Measurements from ENCODE around the gene MCF2L2.
"Not testable (repeated sequence)": the region's sequence is repeated elsewhere in the genome, so short reads cannot be mapped to it uniquely, and the experiment has no call there.

The MCF2L2 gene

DNA sequence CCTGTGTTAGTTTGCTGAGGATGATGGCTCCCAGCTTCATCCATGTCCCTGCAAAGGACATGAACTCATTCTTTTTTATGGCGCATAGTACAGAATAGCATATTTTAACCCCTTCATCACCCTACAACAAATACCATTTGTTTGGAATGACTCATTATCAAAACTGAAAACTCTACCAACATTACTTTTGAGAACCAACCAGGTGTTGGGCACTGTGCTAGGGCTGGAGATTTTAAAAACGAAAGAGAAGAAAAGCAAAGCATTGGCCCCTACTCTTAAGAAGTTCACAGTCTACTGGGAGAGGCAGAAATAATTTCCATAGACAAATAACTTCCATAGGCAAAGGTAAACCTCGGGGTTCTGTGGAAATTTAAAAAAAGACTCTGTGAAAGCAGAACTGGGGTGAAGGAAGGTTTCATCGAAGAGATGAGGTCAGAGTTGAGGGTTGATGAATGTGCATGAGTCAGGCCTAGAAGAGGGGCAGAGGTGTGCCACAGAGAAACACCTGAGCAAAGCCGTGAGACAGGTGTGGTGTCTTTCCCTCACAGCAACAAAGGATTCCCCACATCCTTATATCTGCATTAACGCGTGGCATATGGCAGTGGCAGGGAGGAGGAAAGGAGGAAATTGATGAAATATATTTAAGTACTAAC is 51.0 kb downstream of the MCF2L2 start:
- H3K27ac ChIP-seq (ENCODE audit: insufficient read depth in 1 of 2, low read depth in 1 of 2, low read length in 2 of 2, poor library complexity in 1 of 2, severe bottlenecking in 2 of 2): no peak overlapping the region
- H3K4me3 ChIP-seq (ENCODE audit: control insufficient read depth in 1 of 7, extremely low read depth in 1 of 7, insufficient read depth in 4 of 7, low read depth in 2 of 7, low read length in 6 of 7): no peak overlapping the region
- H3K9me3 ChIP-seq (ENCODE audit: control extremely low read depth in 1 of 5, control insufficient read depth in 4 of 5, insufficient read depth in 2 of 5, low read depth in 1 of 5, low read length in 4 of 5): no peaks in the 10 kb centered on the region
- WGBS (ENCODE audit: insufficient coverage): 56% methylated on average over 1 of the region's 7 CpGs
- H3K36me3 ChIP-seq (ENCODE audit: control insufficient read depth in 4 of 4, insufficient read depth in 4 of 4, low read length in 3 of 4): peaks cover 0 to 3% (median 0%) of the 10 kb centered on the region in 4 experiments
- H3K27me3 ChIP-seq (replicated peaks in 2 of 5; ENCODE audit: control insufficient read depth in 4 of 5, insufficient read depth in 5 of 5, low read length in 4 of 5): no peaks in the 10 kb centered on the region
- peaks cover 7 to 41% (median 15%) of the 10 kb centered on the region in 4 experiments for H3K4me1 ChIP-seq (ENCODE audit: control extremely low read depth in 1 of 4, control insufficient read depth in 4 of 4, insufficient read depth in 4 of 4, low read length in 3 of 4)
- no peak for DNase-seq
- ChIA-PET POLR2A (interaction anchor here (0.6 kb wide), 1 partner anchor 56 kb away, joined by 3 read pairs; no protein-coding TSS in a partner anchor), CTCF (interaction anchor here (0.8 kb wide), 1 partner anchor 218 kb away, joined by 3 read pairs; no protein-coding TSS in a partner anchor)

DNA sequence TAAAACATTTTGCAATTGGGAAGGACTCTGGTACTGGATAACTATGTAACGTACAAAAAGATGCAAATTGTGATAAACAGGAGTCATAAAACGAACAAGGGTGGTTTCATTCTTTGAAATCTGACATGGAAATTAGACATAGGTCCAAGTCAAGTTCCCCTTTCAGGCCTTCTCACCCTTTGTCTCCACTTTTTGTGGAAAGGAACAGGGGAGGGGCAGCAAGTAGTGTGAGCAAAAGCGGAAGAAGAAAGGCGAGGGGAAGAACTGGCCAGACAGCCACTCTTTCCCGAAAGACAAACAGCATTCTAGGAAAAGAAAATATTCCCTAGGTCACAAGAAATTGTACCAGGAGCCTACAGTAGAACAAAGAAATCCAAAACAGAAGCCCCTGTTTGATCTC is 52.6 kb downstream of the MCF2L2 start:
- H3K4me1 ChIP-seq (ENCODE audit: control extremely low read depth in 1 of 4, control insufficient read depth in 4 of 4, insufficient read depth in 4 of 4, low read length in 3 of 4): peaks cover 5 to 37% (median 15%) of the 10 kb centered on the region in 4 experiments
- ChIA-PET POLR2A (no interaction called here), CTCF (interaction anchor here (1.0 to 2.1 kb wide), 4 partner anchors 9 to 191 kb away, joined by 3 to 8 read pairs (median 4); no protein-coding TSS in a partner anchor)
- peak overlapping the region in 1 of 2 experiments; percentile 44 for H3K27ac ChIP-seq (ENCODE audit: insufficient read depth in 1 of 2, low read depth in 1 of 2, low read length in 2 of 2, poor library complexity in 1 of 2, severe bottlenecking in 2 of 2)
- peaks cover 0 to 3% (median 0%) of the 10 kb centered on the region in 4 experiments for H3K36me3 ChIP-seq (ENCODE audit: control insufficient read depth in 4 of 4, insufficient read depth in 4 of 4, low read length in 3 of 4)
- no peaks in the 10 kb centered on the region for H3K27me3 ChIP-seq (replicated peaks in 2 of 5; ENCODE audit: control insufficient read depth in 4 of 5, insufficient read depth in 5 of 5, low read length in 4 of 5)
- DNase-seq: peak; percentile 50 to 83 (median 78)
- WGBS (ENCODE audit: insufficient coverage): 14% methylated on average over 2 of the region's 5 CpGs
- H3K4me3 ChIP-seq (ENCODE audit: control insufficient read depth in 1 of 7, extremely low read depth in 1 of 7, insufficient read depth in 4 of 7, low read depth in 2 of 7, low read length in 6 of 7): peak overlapping the region in 1 of 7 experiments; percentile 24
- H3K9me3 ChIP-seq (ENCODE audit: control extremely low read depth in 1 of 5, control insufficient read depth in 4 of 5, insufficient read depth in 2 of 5, low read depth in 1 of 5, low read length in 4 of 5): no peaks in the 10 kb centered on the region

DNA sequence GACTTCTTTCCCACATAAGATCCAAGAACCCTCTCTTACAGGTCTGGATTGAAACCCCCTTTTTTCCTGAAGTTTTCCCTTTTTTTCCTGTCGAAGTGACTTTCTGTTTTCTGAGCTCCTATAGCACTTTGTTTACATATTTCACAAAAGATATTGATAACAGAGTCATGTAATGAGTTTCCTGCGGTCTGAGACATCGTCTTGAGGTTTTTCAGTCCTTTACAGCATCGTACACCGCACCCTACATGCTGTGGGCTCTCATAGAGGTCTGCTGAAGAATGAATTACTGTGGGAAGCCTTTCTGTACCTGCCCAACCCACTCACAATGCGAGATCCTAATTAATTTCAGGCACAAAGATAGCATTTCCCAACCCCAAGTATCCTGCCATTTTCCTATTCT is 53.1 kb downstream of the MCF2L2 start:
- ChIA-PET CTCF (interaction anchor here (1.0 to 2.1 kb wide), 4 partner anchors 9 to 190 kb away, joined by 3 to 8 read pairs (median 4); no protein-coding TSS in a partner anchor), POLR2A (no interaction called here)
- Histone ChIP-seq H3K27me3 (replicated peaks in 2 of 5; ENCODE audit: control insufficient read depth in 4 of 5, insufficient read depth in 5 of 5, low read length in 4 of 5) (no peaks in the 10 kb centered on the region), H3K9me3 (ENCODE audit: control extremely low read depth in 1 of 5, control insufficient read depth in 4 of 5, insufficient read depth in 2 of 5, low read depth in 1 of 5, low read length in 4 of 5) (no peaks in the 10 kb centered on the region), H3K4me3 (ENCODE audit: control insufficient read depth in 1 of 7, extremely low read depth in 1 of 7, insufficient read depth in 4 of 7, low read depth in 2 of 7, low read length in 6 of 7) (peak overlapping the region in 1 of 7 experiments; percentile 24), H3K4me1 (ENCODE audit: control extremely low read depth in 1 of 4, control insufficient read depth in 4 of 4, insufficient read depth in 4 of 4, low read length in 3 of 4) (peaks cover 5 to 39% (median 15%) of the 10 kb centered on the region in 4 experiments), H3K36me3 (ENCODE audit: control insufficient read depth in 4 of 4, insufficient read depth in 4 of 4, low read length in 3 of 4) (peaks cover 0 to 3% (median 0%) of the 10 kb centered on the region in 4 experiments), H3K27ac (ENCODE audit: insufficient read depth in 1 of 2, low read depth in 1 of 2, low read length in 2 of 2, poor library complexity in 1 of 2, severe bottlenecking in 2 of 2) (no peak overlapping the region)
- WGBS (ENCODE audit: insufficient coverage): 86% methylated on average over 1 of the region's 6 CpGs
- no peak for DNase-seq

DNA sequence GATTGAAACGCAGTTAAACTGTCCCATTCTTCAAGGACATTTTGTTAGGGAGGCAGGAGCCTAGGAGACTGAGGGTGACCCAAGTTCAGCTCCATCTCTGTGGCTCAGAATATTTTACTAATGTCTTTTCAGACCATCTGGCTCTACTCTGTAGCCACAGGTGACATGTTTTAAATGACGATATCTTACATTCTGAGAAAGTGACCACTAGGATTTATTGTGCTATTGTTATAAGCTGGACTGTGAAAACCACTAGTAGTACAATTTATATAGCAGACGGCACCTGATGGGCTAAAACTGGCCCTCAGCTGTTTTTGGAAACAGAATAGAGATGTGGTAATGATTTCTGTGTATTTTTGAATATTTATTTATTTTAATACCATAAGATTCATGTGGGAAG is 55.5 kb downstream of the MCF2L2 start:
- Histone ChIP-seq H3K27ac (ENCODE audit: insufficient read depth in 1 of 2, low read depth in 1 of 2, low read length in 2 of 2, poor library complexity in 1 of 2, severe bottlenecking in 2 of 2) (no peak overlapping the region), H3K4me1 (ENCODE audit: control extremely low read depth in 1 of 4, control insufficient read depth in 4 of 4, insufficient read depth in 4 of 4, low read length in 3 of 4) (peaks cover 5 to 43% (median 12%) of the 10 kb centered on the region in 4 experiments), H3K27me3 (replicated peaks in 2 of 5; ENCODE audit: control insufficient read depth in 4 of 5, insufficient read depth in 5 of 5, low read length in 4 of 5) (no peaks in the 10 kb centered on the region), H3K36me3 (ENCODE audit: control insufficient read depth in 4 of 4, insufficient read depth in 4 of 4, low read length in 3 of 4) (no peaks in the 10 kb centered on the region), H3K9me3 (ENCODE audit: control extremely low read depth in 1 of 5, control insufficient read depth in 4 of 5, insufficient read depth in 2 of 5, low read depth in 1 of 5, low read length in 4 of 5) (no peaks in the 10 kb centered on the region), H3K4me3 (ENCODE audit: control insufficient read depth in 1 of 7, extremely low read depth in 1 of 7, insufficient read depth in 4 of 7, low read depth in 2 of 7, low read length in 6 of 7) (no peak overlapping the region)
- 69% methylated on average over 2 of the region's 3 CpGs for WGBS (ENCODE audit: insufficient coverage)
- ChIA-PET POLR2A (no interaction called here), CTCF (interaction anchor here (0.8 to 1.3 kb wide), 5 partner anchors 10 to 185 kb away, joined by 3 to 7 read pairs (median 4); no protein-coding TSS in a partner anchor)
- DNase-seq: no peak

- 76% methylated on average over 3 of the region's 5 CpGs for WGBS (ENCODE audit: insufficient coverage)
- not testable (repeated sequence) for H3K4me3 ChIP-seq (ENCODE audit: control insufficient read depth in 1 of 7, extremely low read depth in 1 of 7, insufficient read depth in 4 of 7, low read depth in 2 of 7, low read length in 6 of 7); H3K27ac ChIP-seq (ENCODE audit: insufficient read depth in 1 of 2, low read depth in 1 of 2, low read length in 2 of 2, poor library complexity in 1 of 2, severe bottlenecking in 2 of 2); DNase-seq; H3K9me3 ChIP-seq (ENCODE audit: control extremely low read depth in 1 of 5, control insufficient read depth in 4 of 5, insufficient read depth in 2 of 5, low read depth in 1 of 5, low read length in 4 of 5); H3K36me3 ChIP-seq (ENCODE audit: control insufficient read depth in 4 of 4, insufficient read depth in 4 of 4, low read length in 3 of 4); H3K27me3 ChIP-seq (replicated peaks in 2 of 5; ENCODE audit: control insufficient read depth in 4 of 5, insufficient read depth in 5 of 5, low read length in 4 of 5)
- H3K4me1 ChIP-seq (ENCODE audit: control extremely low read depth in 1 of 4, control insufficient read depth in 4 of 4, insufficient read depth in 4 of 4, low read length in 3 of 4): peaks cover 5 to 36% (median 13%) of the 10 kb centered on the region in 4 experiments
- CTCF ChIA-PET: interaction anchor here (0.9 kb wide), 1 partner anchor 184 kb away, joined by 3 read pairs; no protein-coding TSS in a partner anchor
- POLR2A ChIA-PET: interaction anchor here (0.6 to 0.7 kb wide), 2 partner anchors 63 to 66 kb away, joined by 3 to 6 read pairs; no protein-coding TSS in a partner anchor
Measured at GRCh38 chr3:183371600-183371968, 56.8 kb downstream of the MCF2L2 start.

- ChIA-PET CTCF (interaction anchor here (1.4 to 1.8 kb wide), 4 partner anchors 13 to 187 kb away, joined by 4 to 12 read pairs (median 6); no protein-coding TSS in a partner anchor), POLR2A (no interaction called here)
- Histone ChIP-seq H3K27me3 (replicated peaks in 2 of 5; ENCODE audit: control insufficient read depth in 4 of 5, insufficient read depth in 5 of 5, low read length in 4 of 5) (no peaks in the 10 kb centered on the region), H3K27ac (ENCODE audit: insufficient read depth in 1 of 2, low read depth in 1 of 2, low read length in 2 of 2, poor library complexity in 1 of 2, severe bottlenecking in 2 of 2) (no peak overlapping the region), H3K36me3 (ENCODE audit: control insufficient read depth in 4 of 4, insufficient read depth in 4 of 4, low read length in 3 of 4) (no peaks in the 10 kb centered on the region), H3K4me3 (ENCODE audit: control insufficient read depth in 1 of 7, extremely low read depth in 1 of 7, insufficient read depth in 4 of 7, low read depth in 2 of 7, low read length in 6 of 7) (no peak overlapping the region), H3K9me3 (ENCODE audit: control extremely low read depth in 1 of 5, control insufficient read depth in 4 of 5, insufficient read depth in 2 of 5, low read depth in 1 of 5, low read length in 4 of 5) (no peaks in the 10 kb centered on the region), H3K4me1 (ENCODE audit: control extremely low read depth in 1 of 4, control insufficient read depth in 4 of 4, insufficient read depth in 4 of 4, low read length in 3 of 4) (peaks cover 0 to 25% (median 4%) of the 10 kb centered on the region in 4 experiments)
- no peak for DNase-seq
- 93% methylated on average over 3 of the region's 4 CpGs for WGBS (ENCODE audit: insufficient coverage)
Measured at GRCh38 chr3:183370391-183370790, 58.0 kb downstream of the MCF2L2 start.

- Histone ChIP-seq H3K36me3 (ENCODE audit: control insufficient read depth in 4 of 4, insufficient read depth in 4 of 4, low read length in 3 of 4) (no peaks in the 10 kb centered on the region), H3K27ac (ENCODE audit: insufficient read depth in 1 of 2, low read depth in 1 of 2, low read length in 2 of 2, poor library complexity in 1 of 2, severe bottlenecking in 2 of 2) (no peak overlapping the region), H3K9me3 (ENCODE audit: control extremely low read depth in 1 of 5, control insufficient read depth in 4 of 5, insufficient read depth in 2 of 5, low read depth in 1 of 5, low read length in 4 of 5) (no peaks in the 10 kb centered on the region), H3K4me1 (ENCODE audit: control extremely low read depth in 1 of 4, control insufficient read depth in 4 of 4, insufficient read depth in 4 of 4, low read length in 3 of 4) (peaks cover 0 to 22% (median 2%) of the 10 kb centered on the region in 4 experiments), H3K27me3 (replicated peaks in 2 of 5; ENCODE audit: control insufficient read depth in 4 of 5, insufficient read depth in 5 of 5, low read length in 4 of 5) (no peaks in the 10 kb centered on the region), H3K4me3 (ENCODE audit: control insufficient read depth in 1 of 7, extremely low read depth in 1 of 7, insufficient read depth in 4 of 7, low read depth in 2 of 7, low read length in 6 of 7) (no peak overlapping the region)
- POLR2A ChIA-PET: interaction anchor here (0.6 kb wide), 2 partner anchors 11 to 20 kb away, joined by 3 read pairs; no protein-coding TSS in a partner anchor
- CTCF ChIA-PET: interaction anchor here (0.8 to 1.8 kb wide), 5 partner anchors 10 to 187 kb away, joined by 3 to 12 read pairs (median 5); no protein-coding TSS in a partner anchor
- no CpG with 5 or more reads among the region's 2 CpGs for WGBS (ENCODE audit: insufficient coverage)
- DNase-seq: no peak
Measured at GRCh38 chr3:183369627-183370026, 58.8 kb downstream of the MCF2L2 start.
